ENCODE data around the gene CTDSPL. TPM values are rescaled to one million over a fixed set of nuclear protein-coding genes. Genes with fewer than 3 reads are reported as not detected.

Gene CTDSPL
- total RNA-seq, 1 experiment from 2014 or later, result 16.6 TPM

GRCh38 chr3:37918627-37919026 is 56.9 kb downstream of the CTDSPL start:
- H3K4me3 ChIP-seq (ENCODE audit: low read depth in 2 of 2, low read length in 2 of 2), result no peak overlapping the region
- ChIA-PET CTCF (interaction anchor here (0.7 kb wide), 1 partner anchor 379 kb away, joined by 3 read pairs; no protein-coding TSS in a partner anchor), POLR2A (no interaction called here)
- in situ Hi-C loops (cut with HindIII; ENCODE audit: low pct_unique_long_range_greater_than_20kb, low sequenced_read_pairs) (no loop called here), intact Hi-C loops (cut with micrococcal nuclease; ENCODE audit: unreplicated experiment) (no loop called here)
- H3K9me3 ChIP-seq (ENCODE audit: control insufficient read depth, insufficient read depth, low read depth, low read length), result no peaks in the 10 kb centered on the region
- no peaks in the 10 kb centered on the region for H3K4me1 ChIP-seq (ENCODE audit: control insufficient read depth, insufficient read depth, low read length)
- no peak for ATAC-seq
- no peak overlapping the region for H3K27ac ChIP-seq (ENCODE audit: low read length)
- H3K27me3 ChIP-seq (ENCODE audit: control insufficient read depth, insufficient read depth, low read length), result no peaks in the 10 kb centered on the region
- no peaks in the 10 kb centered on the region for H3K36me3 ChIP-seq (ENCODE audit: control insufficient read depth, insufficient read depth, low read length)
- no peak for DNase-seq (ENCODE audit: low read depth, low spot score)
- TF ChIP-seq TCF7L2 (IDR thresholded peaks at IDR 0.05; ENCODE audit: low read depth, low read length), result no peak
- no TSS peak for BruUV-seq (replicated peaks)

- H3K36me3 ChIP-seq (ENCODE audit: control insufficient read depth, insufficient read depth, low read length), result no peaks in the 10 kb centered on the region
- TF ChIP-seq SIN3A (IDR thresholded peaks at IDR 0.05; ENCODE audit: borderline replicate concordance, insufficient read depth, low read depth, low read length), result no peak
- no peak for TF ChIP-seq CTCF (IDR thresholded peaks at IDR 0.05)
- no peak for TF ChIP-seq POLR2AphosphoS5 (IDR thresholded peaks at IDR 0.05; ENCODE audit: low read depth, low read length)
- TF ChIP-seq, protein P1, sequence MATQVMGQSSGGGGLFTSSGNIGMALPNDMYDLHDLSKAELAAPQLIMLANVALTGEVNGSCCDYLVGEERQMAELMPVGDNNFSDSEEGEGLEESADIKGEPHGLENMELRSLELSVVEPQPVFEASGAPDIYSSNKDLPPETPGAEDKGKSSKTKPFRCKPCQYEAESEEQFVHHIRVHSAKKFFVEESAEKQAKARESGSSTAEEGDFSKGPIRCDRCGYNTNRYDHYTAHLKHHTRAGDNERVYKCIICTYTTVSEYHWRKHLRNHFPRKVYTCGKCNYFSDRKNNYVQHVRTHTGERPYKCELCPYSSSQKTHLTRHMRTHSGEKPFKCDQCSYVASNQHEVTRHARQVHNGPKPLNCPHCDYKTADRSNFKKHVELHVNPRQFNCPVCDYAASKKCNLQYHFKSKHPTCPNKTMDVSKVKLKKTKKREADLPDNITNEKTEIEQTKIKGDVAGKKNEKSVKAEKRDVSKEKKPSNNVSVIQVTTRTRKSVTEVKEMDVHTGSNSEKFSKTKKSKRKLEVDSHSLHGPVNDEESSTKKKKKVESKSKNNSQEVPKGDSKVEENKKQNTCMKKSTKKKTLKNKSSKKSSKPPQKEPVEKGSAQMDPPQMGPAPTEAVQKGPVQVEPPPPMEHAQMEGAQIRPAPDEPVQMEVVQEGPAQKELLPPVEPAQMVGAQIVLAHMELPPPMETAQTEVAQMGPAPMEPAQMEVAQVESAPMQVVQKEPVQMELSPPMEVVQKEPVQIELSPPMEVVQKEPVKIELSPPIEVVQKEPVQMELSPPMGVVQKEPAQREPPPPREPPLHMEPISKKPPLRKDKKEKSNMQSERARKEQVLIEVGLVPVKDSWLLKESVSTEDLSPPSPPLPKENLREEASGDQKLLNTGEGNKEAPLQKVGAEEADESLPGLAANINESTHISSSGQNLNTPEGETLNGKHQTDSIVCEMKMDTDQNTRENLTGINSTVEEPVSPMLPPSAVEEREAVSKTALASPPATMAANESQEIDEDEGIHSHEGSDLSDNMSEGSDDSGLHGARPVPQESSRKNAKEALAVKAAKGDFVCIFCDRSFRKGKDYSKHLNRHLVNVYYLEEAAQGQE (IDR thresholded peaks at IDR 0.05; ENCODE audit: insufficient read depth in 1 of 2, low read depth in 2 of 2, low read length in 1 of 2), result no peak
- no peak for TF ChIP-seq TCF7L2 (IDR thresholded peaks at IDR 0.05; ENCODE audit: low read depth, low read length)
- no TSS peak for BruUV-seq (replicated peaks)
- DNase-seq (ENCODE audit: low read depth, low spot score) (no peak), ATAC-seq (no peak)
- H3K27ac ChIP-seq (ENCODE audit: low read length), result no peak overlapping the region
- no peak overlapping the region for H3K4me3 ChIP-seq (ENCODE audit: low read depth in 2 of 2, low read length in 2 of 2)
- no peaks in the 10 kb centered on the region for H3K9me3 ChIP-seq (ENCODE audit: control insufficient read depth, insufficient read depth, low read depth, low read length)
- ChIA-PET CTCF (no interaction called here), POLR2A (no interaction called here)
- no peaks in the 10 kb centered on the region for H3K27me3 ChIP-seq (ENCODE audit: control insufficient read depth, insufficient read depth, low read length)
- intact Hi-C loops (cut with micrococcal nuclease; ENCODE audit: unreplicated experiment), result no loop called here
- in situ Hi-C loops (cut with HindIII; ENCODE audit: low pct_unique_long_range_greater_than_20kb, low sequenced_read_pairs), result no loop called here
- no peaks in the 10 kb centered on the region for H3K4me1 ChIP-seq (ENCODE audit: control insufficient read depth, insufficient read depth, low read length)
Observed at GRCh38 chr3:37920156-37920699, 58.5 kb downstream of the CTDSPL start.

DNA sequence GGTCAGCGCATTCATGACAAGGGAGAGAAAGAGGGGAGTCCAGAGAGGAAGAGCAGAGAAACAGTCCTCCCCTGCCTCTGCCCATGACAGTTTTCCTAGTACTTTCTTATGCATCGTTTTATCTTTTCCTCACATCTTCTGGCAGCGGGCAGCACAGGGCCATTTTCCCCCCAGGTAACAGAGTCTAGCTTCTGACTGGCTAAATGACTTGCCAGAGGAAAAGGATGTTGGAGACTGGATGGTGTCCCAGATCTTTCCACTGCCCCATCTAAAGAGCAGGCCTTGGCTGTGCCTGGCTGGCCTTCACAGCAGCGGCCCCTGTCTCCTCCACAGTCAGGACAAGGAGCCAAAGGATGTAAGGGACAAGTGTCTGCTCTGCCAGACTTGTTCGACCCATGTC is 59.3 kb downstream of the CTDSPL start:
- Histone ChIP-seq H3K9me3 (ENCODE audit: control insufficient read depth, insufficient read depth, low read depth, low read length) (no peaks in the 10 kb centered on the region), H3K36me3 (ENCODE audit: control insufficient read depth, insufficient read depth, low read length) (no peaks in the 10 kb centered on the region), H3K27me3 (ENCODE audit: control insufficient read depth, insufficient read depth, low read length) (no peaks in the 10 kb centered on the region), H3K4me3 (ENCODE audit: low read depth in 2 of 2, low read length in 2 of 2) (no peak overlapping the region), H3K27ac (ENCODE audit: low read length) (no peak overlapping the region), H3K4me1 (ENCODE audit: control insufficient read depth, insufficient read depth, low read length) (no peaks in the 10 kb centered on the region)
- intact Hi-C loops (cut with micrococcal nuclease; ENCODE audit: unreplicated experiment) (no loop called here), in situ Hi-C loops (cut with HindIII; ENCODE audit: low pct_unique_long_range_greater_than_20kb, low sequenced_read_pairs) (no loop called here)
- POLR2A ChIA-PET, result no interaction called here
- ATAC-seq (no peak), DNase-seq (ENCODE audit: low read depth, low spot score) (no peak)
- CTCF ChIA-PET, result no interaction called here
- BruUV-seq (replicated peaks), result no TSS peak
- no peak for TF ChIP-seq POLR2AphosphoS5 (IDR thresholded peaks at IDR 0.05; ENCODE audit: low read depth, low read length)
- no peak for TF ChIP-seq SIN3A (IDR thresholded peaks at IDR 0.05; ENCODE audit: borderline replicate concordance, insufficient read depth, low read depth, low read length)
- TF ChIP-seq TCF7L2 (IDR thresholded peaks at IDR 0.05; ENCODE audit: low read depth, low read length), result no peak
- TF ChIP-seq, protein P1 (IDR thresholded peaks at IDR 0.05; ENCODE audit: insufficient read depth in 1 of 2, low read depth in 2 of 2, low read length in 1 of 2), result no peak
- TF ChIP-seq CTCF (IDR thresholded peaks at IDR 0.05), result no peak
